ENCODE results near the gene AQP1. TPM values are rescaled to one million over a fixed set of nuclear protein-coding genes. Genes with fewer than 3 reads are reported as not detected.

The AQP1 gene
- total and polyA plus RNA-seq, 8 donors, result 91.6 to 1,008 (median 183) TPM

GRCh38 chr7:30877015-30877769 is 34.5 kb upstream of the AQP1 start:
- Histone ChIP-seq H3K36me3 (peaks cover 0 to 12% of the 10 kb centered on the region in 2 donors), H3K9me3 (no peaks in the 10 kb centered on the region), H3K4me3 (no peak overlapping the region), H3K27ac (peak overlapping the region in 1 of 2 donors; percentile 18), H3K4me1 (peaks cover 0 to 6% of the 10 kb centered on the region in 2 donors), H3K27me3 (no peaks in the 10 kb centered on the region)
- intact Hi-C loops (cut with DNase I), result no loop called here
- no peak for TF ChIP-seq CTCF (IDR thresholded peaks at IDR 0.05)
- peak in 2 of 4 donors; percentile 25 to 50 for DNase-seq
- peak; percentile 81 for ATAC-seq

DNA sequence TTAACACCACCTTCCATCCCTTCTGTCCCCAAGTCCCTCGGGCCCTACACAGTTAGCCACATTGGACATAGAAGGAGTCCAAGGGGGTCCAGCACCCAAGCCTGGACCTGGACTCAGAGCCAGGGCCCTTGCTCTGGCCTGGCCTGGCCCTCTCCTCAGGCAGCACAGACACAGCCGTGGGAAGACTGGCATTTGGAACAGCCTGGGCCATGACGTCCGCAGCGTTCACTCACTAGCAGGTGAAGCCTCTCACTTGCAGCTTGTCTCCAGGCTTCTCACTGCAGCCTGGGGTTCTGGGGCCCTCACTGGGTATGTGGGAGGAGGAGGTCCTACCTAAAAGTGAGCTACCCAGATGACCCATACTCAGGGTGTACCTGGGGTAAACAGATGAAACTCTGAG is 33.7 kb upstream of the AQP1 start:
- DNase-seq, result peak in 1 of 4 donors; percentile 50
- intact Hi-C loops (cut with DNase I), result no loop called here
- Histone ChIP-seq H3K27ac (no peak overlapping the region), H3K4me1 (peaks cover 0 to 6% of the 10 kb centered on the region in 2 donors), H3K9me3 (no peaks in the 10 kb centered on the region), H3K4me3 (no peak overlapping the region), H3K36me3 (peaks cover 0 to 7% of the 10 kb centered on the region in 2 donors), H3K27me3 (no peaks in the 10 kb centered on the region)
- ATAC-seq, result no peak
- TF ChIP-seq CTCF (IDR thresholded peaks at IDR 0.05), result no peak

GRCh38 chr7:30879139-30880124 is 32.2 kb upstream of the AQP1 start:
- H3K4me1 ChIP-seq, result peaks cover 0 to 6% of the 10 kb centered on the region in 2 donors
- DNase-seq, result peak in 1 of 4 donors; percentile 32
- TF ChIP-seq CTCF (IDR thresholded peaks at IDR 0.05), result no peak
- no peaks in the 10 kb centered on the region for H3K36me3 ChIP-seq
- ATAC-seq, result no peak
- H3K9me3 ChIP-seq, result no peaks in the 10 kb centered on the region
- no peak overlapping the region for H3K27ac ChIP-seq
- H3K27me3 ChIP-seq, result no peaks in the 10 kb centered on the region
- H3K4me3 ChIP-seq, result no peak overlapping the region
- intact Hi-C loops (cut with DNase I), result loop anchor here in 1 of 2 donors (10.0 kb wide), 1 partner anchor 65 kb away; no protein-coding TSS in a partner anchor

DNA sequence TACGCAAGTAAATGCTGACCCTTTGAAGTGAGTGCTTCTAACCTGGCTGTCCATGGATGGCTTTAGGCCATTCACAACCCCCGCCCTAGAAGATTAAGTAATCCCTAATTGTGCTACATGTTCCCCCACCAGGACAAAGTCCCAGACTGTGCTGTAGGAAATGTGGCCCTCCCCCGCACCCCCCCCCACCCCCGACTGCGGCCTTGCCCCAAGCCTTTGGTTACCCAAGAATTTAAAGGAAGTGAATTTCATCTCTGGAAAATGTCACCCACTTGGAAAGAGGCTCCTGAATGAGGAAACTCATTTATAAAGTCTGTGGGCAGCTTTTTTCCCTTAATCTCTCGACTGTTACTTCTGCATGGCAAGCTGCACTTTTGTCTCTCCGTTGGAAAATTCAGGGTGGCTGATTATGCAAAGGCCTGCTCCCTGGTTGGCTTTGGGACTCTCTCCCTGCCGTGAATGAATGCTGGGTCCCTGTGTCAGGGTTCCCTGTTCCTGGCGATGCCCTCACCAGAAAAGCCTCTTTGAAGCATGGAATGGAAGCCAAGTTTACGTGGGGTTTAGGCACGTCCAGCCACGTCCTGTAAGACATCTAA is 31.4 kb upstream of the AQP1 start:
- Histone ChIP-seq H3K4me3 (no peak overlapping the region), H3K27me3 (no peaks in the 10 kb centered on the region), H3K27ac (no peak overlapping the region), H3K4me1 (peaks cover 0 to 6% of the 10 kb centered on the region in 2 donors), H3K36me3 (no peaks in the 10 kb centered on the region), H3K9me3 (no peaks in the 10 kb centered on the region)
- no peak for DNase-seq
- ATAC-seq, result no peak
- TF ChIP-seq CTCF (IDR thresholded peaks at IDR 0.05), result no peak
- intact Hi-C loops (cut with DNase I), result loop anchor here in 1 of 2 donors (10.0 kb wide), 1 partner anchor 65 kb away; no protein-coding TSS in a partner anchor
